Tracheal epithelial cell (primary cell): ENCODE data around the gene GUCY1A2. TPM values are rescaled to one million over a fixed set of nuclear protein-coding genes. Genes with fewer than 3 reads are reported as not detected.

Experiments
- total RNA-seq: library from RNA; depleted of rRNA; stranded (reverse); fragments of >200 nt; gene quantifications from 2 replicates; pipeline ENCODE4 v1.2.1, GENCODE V29; 2014

Gene GUCY1A2, protein sequence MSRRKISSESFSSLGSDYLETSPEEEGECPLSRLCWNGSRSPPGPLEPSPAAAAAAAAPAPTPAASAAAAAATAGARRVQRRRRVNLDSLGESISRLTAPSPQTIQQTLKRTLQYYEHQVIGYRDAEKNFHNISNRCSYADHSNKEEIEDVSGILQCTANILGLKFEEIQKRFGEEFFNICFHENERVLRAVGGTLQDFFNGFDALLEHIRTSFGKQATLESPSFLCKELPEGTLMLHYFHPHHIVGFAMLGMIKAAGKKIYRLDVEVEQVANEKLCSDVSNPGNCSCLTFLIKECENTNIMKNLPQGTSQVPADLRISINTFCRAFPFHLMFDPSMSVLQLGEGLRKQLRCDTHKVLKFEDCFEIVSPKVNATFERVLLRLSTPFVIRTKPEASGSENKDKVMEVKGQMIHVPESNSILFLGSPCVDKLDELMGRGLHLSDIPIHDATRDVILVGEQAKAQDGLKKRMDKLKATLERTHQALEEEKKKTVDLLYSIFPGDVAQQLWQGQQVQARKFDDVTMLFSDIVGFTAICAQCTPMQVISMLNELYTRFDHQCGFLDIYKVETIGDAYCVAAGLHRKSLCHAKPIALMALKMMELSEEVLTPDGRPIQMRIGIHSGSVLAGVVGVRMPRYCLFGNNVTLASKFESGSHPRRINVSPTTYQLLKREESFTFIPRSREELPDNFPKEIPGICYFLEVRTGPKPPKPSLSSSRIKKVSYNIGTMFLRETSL
- total RNA-seq = under 0.01 TPM in 1 of 2 replicates, not detected in the other

GRCh38 chr11:107018219-107018901, at the start of gene GUCY1A2:
Gene GUCY1A2, minus strand, starts transcription at chr11:107018476. Its CDS starts 421 bp downstream, at chr11:107018055.

